GM06990 (cell line): ENCODE results near the gene MFSD12.

Experiments used
- DNase-seq: peaks from one replicate; pipeline ENCODE4 v3.0.0-alpha.2; 2011; ENCODE audit not compliant: insufficient read length; ENCODE audit errors: extremely low read depth
- H3K27me3 ChIP-seq: replicated peaks from 2 replicates; pipeline ENCODE4 v1.6.0; 2011; ENCODE audit warnings: low read length; ENCODE audit not compliant: control insufficient read depth, insufficient read depth
- H3K36me3 ChIP-seq: 2 replicates; pipeline ENCODE4 v1.5.1; 2011; ENCODE audit warnings: low read length; ENCODE audit not compliant: control insufficient read depth, insufficient read depth
- H3K4me3 ChIP-seq: replicated peaks from 2 replicates; pipeline ENCODE4 v1.5.1; 2011; ENCODE audit warnings: low read depth, mild to moderate bottlenecking, control low read depth, low read length
- TF ChIP-seq, protein P1 (sequence below): IDR thresholded peaks from 2 replicates; pipeline ENCODE4 v1.5.1; 2011; ENCODE audit warnings: low read length, control low read depth, mild to moderate bottlenecking, inconsistent platforms; ENCODE audit not compliant: insufficient read depth, poor library complexity, severe bottlenecking

MFSD12 gene

DNA sequence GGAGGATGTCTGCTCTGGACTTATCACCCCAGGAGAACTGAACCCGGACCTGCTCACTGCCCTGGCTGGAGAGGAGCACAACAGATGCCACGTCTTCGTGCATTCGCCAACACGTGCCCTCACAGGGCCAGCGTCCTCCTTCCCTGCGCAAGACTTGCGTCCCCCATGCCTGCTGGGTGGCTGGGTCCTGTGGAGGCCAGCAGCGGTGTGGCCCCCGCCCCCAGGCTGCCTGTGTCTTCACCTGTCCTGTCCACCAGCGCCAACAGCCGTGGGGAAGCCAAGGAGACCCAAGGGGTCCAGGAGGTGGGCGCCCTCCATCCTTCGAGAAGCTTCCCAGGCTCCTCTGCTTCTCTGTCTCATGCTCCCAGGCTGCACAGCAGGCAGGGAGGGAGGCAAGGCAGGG, 21.8 kb downstream of the MFSD12 start:
- no peak for DNase-seq
- Histone ChIP-seq H3K4me3 (no peak overlapping the region), H3K27me3 (no peaks in the 10 kb centered on the region), H3K36me3 (peaks cover 32% of the 10 kb centered on the region)
- TF ChIP-seq, protein P1, sequence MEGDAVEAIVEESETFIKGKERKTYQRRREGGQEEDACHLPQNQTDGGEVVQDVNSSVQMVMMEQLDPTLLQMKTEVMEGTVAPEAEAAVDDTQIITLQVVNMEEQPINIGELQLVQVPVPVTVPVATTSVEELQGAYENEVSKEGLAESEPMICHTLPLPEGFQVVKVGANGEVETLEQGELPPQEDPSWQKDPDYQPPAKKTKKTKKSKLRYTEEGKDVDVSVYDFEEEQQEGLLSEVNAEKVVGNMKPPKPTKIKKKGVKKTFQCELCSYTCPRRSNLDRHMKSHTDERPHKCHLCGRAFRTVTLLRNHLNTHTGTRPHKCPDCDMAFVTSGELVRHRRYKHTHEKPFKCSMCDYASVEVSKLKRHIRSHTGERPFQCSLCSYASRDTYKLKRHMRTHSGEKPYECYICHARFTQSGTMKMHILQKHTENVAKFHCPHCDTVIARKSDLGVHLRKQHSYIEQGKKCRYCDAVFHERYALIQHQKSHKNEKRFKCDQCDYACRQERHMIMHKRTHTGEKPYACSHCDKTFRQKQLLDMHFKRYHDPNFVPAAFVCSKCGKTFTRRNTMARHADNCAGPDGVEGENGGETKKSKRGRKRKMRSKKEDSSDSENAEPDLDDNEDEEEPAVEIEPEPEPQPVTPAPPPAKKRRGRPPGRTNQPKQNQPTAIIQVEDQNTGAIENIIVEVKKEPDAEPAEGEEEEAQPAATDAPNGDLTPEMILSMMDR = no peak

DNA sequence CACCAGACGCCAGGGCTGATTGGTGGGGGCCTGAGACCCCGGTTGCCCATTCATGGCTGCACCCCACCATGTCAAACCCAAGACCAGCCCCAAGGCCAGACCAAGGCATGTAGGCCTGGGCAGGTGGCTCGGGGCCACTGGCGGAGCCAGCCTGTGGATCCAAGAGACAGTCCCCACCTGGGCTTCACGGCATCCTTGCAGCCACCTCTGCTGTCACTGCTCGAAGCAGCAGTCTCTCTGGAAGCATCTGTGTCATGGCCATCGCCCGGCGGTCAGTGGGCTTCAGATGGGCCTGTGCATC, 22.2 kb downstream of the MFSD12 start:
- Histone ChIP-seq H3K4me3 (no peak overlapping the region), H3K36me3 (peaks cover 32% of the 10 kb centered on the region)
- TF ChIP-seq, protein P1 = no peak

DNA sequence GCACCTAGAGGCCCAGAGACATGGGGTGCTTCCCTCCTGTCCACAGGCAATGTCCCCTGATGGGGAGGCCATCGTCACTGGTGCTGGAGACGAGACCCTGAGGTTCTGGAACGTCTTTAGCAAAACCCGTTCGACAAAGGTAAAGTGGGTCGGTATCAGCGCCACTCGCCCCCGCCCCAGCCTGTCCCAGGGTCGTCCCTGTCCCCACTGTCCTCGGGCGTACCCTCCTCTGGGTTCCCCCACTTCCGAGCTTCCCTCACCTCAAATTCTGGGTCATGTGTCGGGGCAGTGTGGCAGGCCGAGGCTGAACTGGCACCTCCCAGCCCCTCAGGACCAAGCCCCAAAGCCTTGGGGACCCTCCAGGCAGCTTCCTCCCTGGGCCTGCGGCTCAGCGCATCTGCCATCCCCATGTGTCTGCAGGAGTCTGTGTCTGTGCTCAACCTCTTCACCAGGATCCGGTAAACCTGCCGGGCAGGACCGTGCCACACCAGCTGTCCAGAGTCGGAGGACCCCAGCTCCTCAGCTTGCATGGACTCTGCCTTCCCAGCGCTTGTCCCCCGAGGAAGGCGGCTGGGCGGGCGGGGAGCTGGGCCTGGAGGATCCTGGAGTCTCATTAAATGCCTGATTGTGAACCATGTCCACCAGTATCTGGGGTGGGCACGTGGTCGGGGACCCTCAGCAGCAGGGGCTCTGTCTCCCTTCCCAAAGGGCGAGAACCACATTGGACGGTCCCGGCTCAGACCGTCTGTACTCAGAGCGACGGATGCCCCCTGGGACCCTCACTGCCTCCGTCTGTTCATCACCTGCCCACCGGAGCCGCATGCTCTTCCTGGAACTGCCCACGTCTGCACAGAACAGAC, 22.8 kb downstream of the MFSD12 start:
- no peak for DNase-seq
- Histone ChIP-seq H3K27me3 (no peaks in the 10 kb centered on the region), H3K4me3 (no peak overlapping the region), H3K36me3 (peaks cover 32% of the 10 kb centered on the region)
- TF ChIP-seq, protein P1 = no peak

More for the DNA sequence above, 22.2 kb downstream of the MFSD12 start:
- no peak for DNase-seq
- no peaks in the 10 kb centered on the region for H3K27me3 ChIP-seq

DNA sequence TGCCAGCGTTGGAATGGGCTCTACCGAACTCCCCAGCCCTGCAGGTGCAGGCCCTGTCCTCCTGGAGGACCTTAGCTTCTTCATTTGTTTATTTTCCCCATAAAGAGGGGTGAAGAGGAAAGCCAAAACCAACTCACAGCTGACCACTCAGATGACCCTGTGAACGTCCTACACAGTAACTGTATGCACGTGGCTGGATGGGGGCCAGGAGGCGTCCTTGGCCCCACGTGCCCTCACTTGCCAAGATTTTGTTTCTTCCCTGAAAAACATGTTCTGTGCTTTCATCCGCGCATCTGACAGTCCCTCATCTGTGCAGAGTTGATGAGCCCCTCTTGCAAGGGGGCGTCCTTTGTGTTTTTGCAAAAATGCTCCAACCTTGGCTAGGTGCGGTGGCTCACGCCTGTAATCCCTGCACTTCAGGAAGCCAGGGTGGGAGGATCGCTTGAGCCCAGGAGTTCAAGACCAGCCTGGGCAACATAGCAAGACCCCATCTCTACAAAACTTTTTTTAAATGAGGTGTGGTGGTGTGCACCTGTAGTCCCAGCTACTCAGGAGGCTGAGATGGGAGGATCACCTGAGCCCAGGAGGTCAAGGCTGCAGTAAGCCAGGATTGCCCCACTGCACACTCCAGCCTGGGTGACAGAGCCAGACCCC, 23.7 kb downstream of the MFSD12 start:
- no peak for DNase-seq
- Histone ChIP-seq H3K4me3 (no peak overlapping the region), H3K27me3 (no peaks in the 10 kb centered on the region), H3K36me3 (peaks cover 32% of the 10 kb centered on the region)
- TF ChIP-seq, protein P1 = no peak

DNA sequence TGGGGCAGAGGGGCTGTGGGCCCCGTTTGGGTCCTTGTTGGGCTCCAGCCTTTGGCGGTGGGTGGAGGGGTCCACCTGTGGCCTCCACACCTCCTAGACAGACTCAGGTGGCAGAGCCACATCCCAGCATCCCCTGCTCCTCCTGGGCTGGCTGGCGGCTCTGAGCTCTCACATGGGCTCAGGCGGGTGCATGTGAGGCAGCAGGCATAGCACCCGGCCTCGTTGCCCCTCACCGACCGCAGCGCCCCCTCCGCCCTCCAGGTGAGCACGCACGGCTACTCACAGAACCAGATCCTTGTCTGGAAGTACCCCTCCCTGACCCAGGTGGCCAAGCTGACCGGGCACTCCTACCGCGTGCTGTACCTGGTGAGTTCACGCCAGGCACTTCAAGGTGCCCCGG, 24.4 kb downstream of the MFSD12 start:
- Histone ChIP-seq H3K27me3 (no peaks in the 10 kb centered on the region), H3K4me3 (no peak overlapping the region), H3K36me3 (peaks cover 34% of the 10 kb centered on the region)
- TF ChIP-seq, protein P1 = no peak
- no peak for DNase-seq
